ENCODE measurements around the gene AUTS2.

AUTS2 gene

DNA sequence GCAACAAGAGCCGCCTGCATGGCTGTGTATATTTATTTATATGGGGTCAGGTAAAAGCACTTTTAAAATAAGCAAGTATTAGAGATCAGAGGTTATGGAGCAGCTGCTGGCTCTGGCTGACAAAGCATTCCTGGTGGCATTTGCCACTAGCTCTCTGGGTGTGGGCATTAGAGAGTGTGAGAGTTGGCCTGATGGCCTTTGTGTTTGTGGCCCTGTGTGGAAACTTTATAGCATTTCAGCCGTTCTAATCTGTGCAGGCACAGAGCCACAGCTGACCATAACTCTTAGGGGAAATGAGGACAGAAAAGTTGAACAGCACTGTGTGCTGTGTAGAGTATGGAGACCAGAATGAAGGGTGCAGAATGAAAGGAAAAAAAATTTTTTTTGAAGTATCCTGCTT, 118.9 kb downstream of the AUTS2 start:
- no peak overlapping the region for H3K27ac ChIP-seq (ENCODE audit: low read length)
- H3K27me3 ChIP-seq (ENCODE audit: insufficient read depth, low read length) = no peaks in the 10 kb centered on the region
- H3K4me3 ChIP-seq (ENCODE audit: low read length) = no peak overlapping the region
- no peaks in the 10 kb centered on the region for H3K36me3 ChIP-seq (ENCODE audit: insufficient read depth, low read depth, low read length)
- H3K9me3 ChIP-seq (ENCODE audit: insufficient read depth, low read depth, low read length) = no peaks in the 10 kb centered on the region
- H3K4me1 ChIP-seq (ENCODE audit: insufficient read depth, low read length) = no peaks in the 10 kb centered on the region; the same call in 1 of the 2 replicates
- H3K9ac ChIP-seq (ENCODE audit: low read depth, low read length) = no peak overlapping the region

DNA sequence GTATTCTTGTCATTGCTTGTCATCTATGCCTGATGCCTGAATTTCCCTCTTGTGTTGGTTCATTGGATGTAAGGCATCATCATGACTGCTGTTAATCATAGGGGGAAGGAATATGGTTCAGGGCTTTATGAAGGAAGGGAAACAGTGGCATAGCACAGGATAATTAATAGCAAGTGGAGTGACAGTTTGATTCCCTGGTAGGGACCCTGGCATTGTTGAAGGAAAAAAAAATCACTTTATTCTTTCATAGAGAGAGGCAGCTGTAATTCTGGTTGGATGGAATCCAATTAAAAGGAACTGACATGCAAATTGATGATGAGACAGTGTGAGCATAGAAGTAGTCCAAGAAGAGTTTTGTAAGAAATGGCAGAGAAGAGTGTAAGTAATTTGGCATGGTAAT, 121.4 kb downstream of the AUTS2 start:
- no peaks in the 10 kb centered on the region for H3K9me3 ChIP-seq (ENCODE audit: insufficient read depth, low read depth, low read length)
- H3K9ac ChIP-seq (ENCODE audit: low read depth, low read length) = no peak overlapping the region
- H3K27me3 ChIP-seq (ENCODE audit: insufficient read depth, low read length) = no peaks in the 10 kb centered on the region
- no peaks in the 10 kb centered on the region for H3K36me3 ChIP-seq (ENCODE audit: insufficient read depth, low read depth, low read length)
- no peak overlapping the region for H3K4me3 ChIP-seq (ENCODE audit: low read length)
- H3K27ac ChIP-seq (ENCODE audit: low read length) = no peak overlapping the region
- H3K4me1 ChIP-seq (ENCODE audit: insufficient read depth, low read length) = peaks cover 6% of the 10 kb centered on the region; the same call in 1 of the 2 replicates

DNA sequence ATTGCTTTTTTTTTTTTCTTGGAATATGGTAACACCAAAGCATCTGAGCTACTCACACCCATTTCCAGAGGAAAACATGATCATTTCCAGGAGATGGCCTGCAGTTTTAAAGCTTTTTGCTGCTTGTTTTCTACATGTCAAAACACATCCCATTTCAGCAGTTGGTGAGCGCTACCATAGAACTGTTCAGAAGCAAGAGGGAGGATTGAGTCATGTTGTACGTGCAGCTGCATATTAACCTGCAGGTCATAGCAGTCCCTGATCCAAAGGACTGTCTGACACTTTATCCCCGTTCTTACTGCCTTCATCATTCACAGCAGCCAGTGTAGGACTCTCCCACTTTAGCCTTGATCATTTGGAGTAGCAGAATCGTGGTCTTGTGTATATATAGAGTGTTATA, 124.6 kb downstream of the AUTS2 start:
- Histone ChIP-seq H3K9me3 (ENCODE audit: insufficient read depth, low read depth, low read length) (no peaks in the 10 kb centered on the region), H3K4me3 (ENCODE audit: low read length) (no peak overlapping the region), H3K9ac (ENCODE audit: low read depth, low read length) (no peak overlapping the region), H3K27me3 (ENCODE audit: insufficient read depth, low read length) (no peaks in the 10 kb centered on the region), H3K36me3 (ENCODE audit: insufficient read depth, low read depth, low read length) (no peaks in the 10 kb centered on the region), H3K4me1 (ENCODE audit: insufficient read depth, low read length) (peaks cover 6% of the 10 kb centered on the region; the same call in 1 of the 2 replicates), H3K27ac (ENCODE audit: low read length) (no peak overlapping the region)

DNA sequence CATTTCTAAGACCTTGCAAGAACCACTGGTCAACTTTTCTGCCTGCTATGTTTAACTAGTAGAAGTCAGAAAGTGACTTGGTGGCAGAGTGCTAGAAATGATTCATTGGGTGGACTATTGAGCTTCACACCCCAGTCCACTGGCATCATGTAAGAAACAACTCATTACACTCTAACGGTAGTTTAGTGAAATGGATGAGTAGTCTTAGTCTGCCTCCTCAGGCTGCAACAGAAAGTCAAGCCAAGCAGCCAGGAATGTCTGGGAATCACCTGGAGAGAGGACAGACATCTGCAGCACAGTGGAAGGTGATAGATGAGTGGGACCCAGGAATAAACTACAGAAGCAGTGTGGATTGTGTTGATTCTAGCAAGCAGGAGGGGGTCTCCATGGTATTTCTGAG, 125.4 kb downstream of the AUTS2 start:
- no peak overlapping the region for H3K9ac ChIP-seq (ENCODE audit: low read depth, low read length)
- no peak overlapping the region for H3K4me3 ChIP-seq (ENCODE audit: low read length)
- H3K9me3 ChIP-seq (ENCODE audit: insufficient read depth, low read depth, low read length) = no peaks in the 10 kb centered on the region
- H3K36me3 ChIP-seq (ENCODE audit: insufficient read depth, low read depth, low read length) = no peaks in the 10 kb centered on the region
- H3K4me1 ChIP-seq (ENCODE audit: insufficient read depth, low read length) = peaks cover 12% of the 10 kb centered on the region
- H3K27me3 ChIP-seq (ENCODE audit: insufficient read depth, low read length) = no peaks in the 10 kb centered on the region
- no peak overlapping the region for H3K27ac ChIP-seq (ENCODE audit: low read length)

DNA sequence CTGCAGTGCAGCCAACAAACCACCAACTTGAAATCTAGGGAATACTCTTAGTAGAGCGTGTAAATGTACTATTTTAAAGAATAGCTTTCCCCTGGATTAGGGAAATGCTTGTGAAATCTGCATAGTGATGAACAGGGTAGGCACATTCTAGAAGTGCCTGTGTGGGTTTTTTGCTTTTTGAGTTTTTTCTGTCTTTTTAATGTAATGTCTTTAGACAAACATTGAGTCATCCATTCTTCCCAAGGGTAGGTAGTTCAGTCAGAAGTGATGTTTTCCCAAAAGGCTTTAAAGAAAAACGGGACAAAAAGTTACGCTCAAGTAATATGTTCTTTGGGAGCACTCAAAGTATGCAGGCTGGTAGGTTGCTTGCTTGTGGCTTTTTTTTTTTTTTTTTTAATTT, 130.0 kb downstream of the AUTS2 start:
- no peak overlapping the region for H3K9ac ChIP-seq (ENCODE audit: low read depth, low read length)
- H3K4me1 ChIP-seq (ENCODE audit: insufficient read depth, low read length) = peaks cover 33% of the 10 kb centered on the region
- no peak overlapping the region for H3K27ac ChIP-seq (ENCODE audit: low read length)
- no peaks in the 10 kb centered on the region for H3K27me3 ChIP-seq (ENCODE audit: insufficient read depth, low read length)
- H3K9me3 ChIP-seq (ENCODE audit: insufficient read depth, low read depth, low read length) = no peaks in the 10 kb centered on the region
- no peaks in the 10 kb centered on the region for H3K36me3 ChIP-seq (ENCODE audit: insufficient read depth, low read depth, low read length)
- no peak overlapping the region for H3K4me3 ChIP-seq (ENCODE audit: low read length)

DNA sequence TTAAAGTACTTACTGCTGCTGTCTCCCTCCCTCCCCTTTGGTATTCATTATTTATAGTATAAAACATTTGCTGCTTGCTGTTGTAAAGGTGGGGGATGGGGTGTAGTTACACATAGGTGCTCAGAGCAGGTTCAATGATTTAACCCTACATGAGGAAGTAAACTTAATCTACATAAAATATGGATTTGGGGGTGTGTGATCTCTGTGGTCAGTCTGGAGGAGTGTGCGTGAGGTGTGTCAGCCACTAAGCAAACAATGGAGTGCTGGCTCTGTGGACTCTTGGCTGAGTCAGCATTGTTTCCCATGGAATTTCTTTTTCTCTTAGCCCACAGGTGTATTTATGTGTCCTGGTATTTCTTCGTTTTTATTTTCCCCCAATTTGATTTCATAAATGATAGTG, 133.9 kb downstream of the AUTS2 start:
- Histone ChIP-seq H3K9me3 (ENCODE audit: insufficient read depth, low read depth, low read length) (no peaks in the 10 kb centered on the region), H3K4me3 (ENCODE audit: low read length) (peak overlapping the region; percentile 23; the same call in 1 of the 2 replicates), H3K4me1 (ENCODE audit: insufficient read depth, low read length) (peaks cover 45% of the 10 kb centered on the region), H3K27ac (ENCODE audit: low read length) (no peak overlapping the region), H3K36me3 (ENCODE audit: insufficient read depth, low read depth, low read length) (no peaks in the 10 kb centered on the region), H3K9ac (ENCODE audit: low read depth, low read length) (no peak overlapping the region), H3K27me3 (ENCODE audit: insufficient read depth, low read length) (no peaks in the 10 kb centered on the region; the same call in 1 of the 2 replicates)

DNA sequence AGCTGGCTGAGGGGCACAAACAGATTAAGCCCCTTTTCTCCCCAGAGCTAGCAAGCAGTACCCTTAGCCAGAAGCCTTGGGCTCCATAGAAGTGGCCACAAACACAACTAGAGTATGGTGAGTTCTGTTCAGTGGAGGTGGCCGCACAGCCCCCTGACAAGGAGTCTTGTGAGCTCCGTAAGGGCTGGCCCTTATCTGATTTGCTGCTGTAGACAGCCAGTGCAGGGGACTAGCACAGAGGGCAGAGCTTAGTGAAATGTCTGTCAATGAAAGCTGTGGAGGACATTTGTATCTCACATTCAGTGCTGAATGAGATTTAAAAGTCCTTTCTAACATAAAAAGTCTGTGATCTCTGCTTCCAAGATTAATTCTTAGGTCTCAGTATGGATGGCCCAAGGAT, 137.3 kb downstream of the AUTS2 start:
- no peaks in the 10 kb centered on the region; the same call in 1 of the 2 replicates for H3K27me3 ChIP-seq (ENCODE audit: insufficient read depth, low read length)
- peaks cover 65% of the 10 kb centered on the region for H3K4me1 ChIP-seq (ENCODE audit: insufficient read depth, low read length)
- no peak overlapping the region for H3K4me3 ChIP-seq (ENCODE audit: low read length)
- H3K36me3 ChIP-seq (ENCODE audit: insufficient read depth, low read depth, low read length) = no peaks in the 10 kb centered on the region
- no peaks in the 10 kb centered on the region for H3K9me3 ChIP-seq (ENCODE audit: insufficient read depth, low read depth, low read length)
- no peak overlapping the region for H3K27ac ChIP-seq (ENCODE audit: low read length)
- H3K9ac ChIP-seq (ENCODE audit: low read depth, low read length) = no peak overlapping the region

DNA sequence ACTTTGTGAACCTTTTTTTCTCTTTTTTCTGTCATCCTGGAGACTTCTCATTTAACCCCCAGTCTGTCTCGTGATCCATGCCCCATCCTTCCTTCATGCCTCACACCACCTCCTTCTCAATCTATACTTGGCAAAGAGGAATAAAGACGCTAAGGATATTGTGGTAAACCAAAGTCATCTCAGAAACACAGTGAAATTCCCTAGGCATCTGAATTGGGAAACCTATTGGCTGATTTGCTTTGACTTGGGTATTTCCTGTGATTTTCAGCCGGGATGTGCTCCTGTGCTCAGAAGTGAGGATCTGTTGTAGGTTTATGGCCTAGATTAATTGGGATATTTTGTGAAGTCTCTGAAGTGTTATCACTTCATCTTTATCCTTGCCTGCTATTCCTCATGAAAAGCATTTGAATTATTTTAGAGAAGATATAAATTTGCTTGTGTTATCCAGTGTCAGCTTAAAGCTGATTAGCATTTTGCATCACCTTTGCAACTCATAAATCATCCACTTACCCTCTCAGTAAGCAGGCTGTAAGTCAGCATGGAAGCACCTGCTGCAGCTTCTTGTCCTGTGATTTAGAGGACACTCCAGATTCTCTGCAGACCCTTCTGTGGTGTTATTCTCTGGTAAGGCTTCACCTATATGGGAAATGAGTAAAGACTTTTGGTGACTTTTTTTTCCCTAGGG, 138.0 kb downstream of the AUTS2 start:
- H3K27ac ChIP-seq (ENCODE audit: low read length) = no peak overlapping the region
- no peak overlapping the region for H3K4me3 ChIP-seq (ENCODE audit: low read length)
- peaks cover 65% of the 10 kb centered on the region for H3K4me1 ChIP-seq (ENCODE audit: insufficient read depth, low read length)
- H3K9ac ChIP-seq (ENCODE audit: low read depth, low read length) = no peak overlapping the region
- no peaks in the 10 kb centered on the region for H3K9me3 ChIP-seq (ENCODE audit: insufficient read depth, low read depth, low read length)
- no peaks in the 10 kb centered on the region for H3K36me3 ChIP-seq (ENCODE audit: insufficient read depth, low read depth, low read length)
- H3K27me3 ChIP-seq (ENCODE audit: insufficient read depth, low read length) = no peaks in the 10 kb centered on the region; the same call in 1 of the 2 replicates

DNA sequence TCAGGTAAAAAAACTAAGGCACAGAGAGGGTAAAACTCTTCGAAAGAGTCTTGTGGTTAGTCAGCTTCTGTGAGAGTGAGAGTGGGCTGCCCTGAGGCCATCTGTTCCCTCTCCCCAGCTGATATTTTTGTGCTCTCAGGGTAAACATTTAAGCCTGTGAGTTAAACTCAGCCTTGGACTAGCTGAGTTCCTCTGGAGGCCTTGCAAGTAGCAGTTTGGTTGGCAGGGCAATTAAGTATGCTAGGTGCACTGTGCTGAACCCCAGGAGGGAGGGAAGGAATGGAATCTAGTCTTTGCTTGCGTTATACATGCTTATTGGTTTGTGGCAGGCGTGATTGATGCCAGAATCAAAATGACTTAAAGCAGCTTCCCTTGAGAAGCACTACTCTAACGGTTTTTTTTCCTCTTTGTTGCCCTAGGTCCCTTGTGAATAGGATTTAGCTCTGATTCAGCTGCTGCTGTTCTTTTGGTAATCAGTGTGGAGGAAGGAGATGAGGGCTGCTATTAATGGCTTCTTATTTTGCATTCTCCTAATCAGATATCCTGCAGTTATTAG, 140.2 kb downstream of the AUTS2 start:
- no peaks in the 10 kb centered on the region; the same call in 1 of the 2 replicates for H3K27me3 ChIP-seq (ENCODE audit: insufficient read depth, low read length)
- H3K4me3 ChIP-seq (ENCODE audit: low read length) = no peak overlapping the region
- peaks cover 44% of the 10 kb centered on the region for H3K4me1 ChIP-seq (ENCODE audit: insufficient read depth, low read length)
- peak overlapping the region; percentile 19; the same call in 1 of the 2 replicates for H3K9ac ChIP-seq (ENCODE audit: low read depth, low read length)
- no peaks in the 10 kb centered on the region for H3K36me3 ChIP-seq (ENCODE audit: insufficient read depth, low read depth, low read length)
- no peak overlapping the region for H3K27ac ChIP-seq (ENCODE audit: low read length)
- no peaks in the 10 kb centered on the region for H3K9me3 ChIP-seq (ENCODE audit: insufficient read depth, low read depth, low read length)

DNA sequence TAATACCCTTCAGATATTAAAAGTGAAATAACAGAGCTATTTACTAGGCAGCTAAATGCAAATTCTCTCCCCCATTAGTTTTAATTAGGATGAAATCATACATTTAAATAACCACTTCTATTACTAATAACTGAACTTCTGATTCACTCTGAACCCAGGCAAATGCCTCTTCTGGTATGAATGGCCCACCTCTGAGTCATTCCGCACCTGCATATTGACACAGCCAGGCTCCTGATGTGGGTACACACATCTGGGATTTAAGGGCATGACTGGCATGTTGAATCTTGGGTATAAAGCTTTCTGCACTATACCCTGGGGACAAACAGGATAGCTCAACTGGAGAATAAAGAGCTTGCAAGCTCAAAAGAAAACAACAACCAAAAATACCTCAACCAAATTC, 140.9 kb downstream of the AUTS2 start:
- Histone ChIP-seq H3K9me3 (ENCODE audit: insufficient read depth, low read depth, low read length) (no peaks in the 10 kb centered on the region), H3K27ac (ENCODE audit: low read length) (no peak overlapping the region), H3K27me3 (ENCODE audit: insufficient read depth, low read length) (no peaks in the 10 kb centered on the region; the same call in 1 of the 2 replicates), H3K9ac (ENCODE audit: low read depth, low read length) (no peak overlapping the region), H3K4me1 (ENCODE audit: insufficient read depth, low read length) (peaks cover 42% of the 10 kb centered on the region), H3K4me3 (ENCODE audit: low read length) (no peak overlapping the region), H3K36me3 (ENCODE audit: insufficient read depth, low read depth, low read length) (no peaks in the 10 kb centered on the region)

DNA sequence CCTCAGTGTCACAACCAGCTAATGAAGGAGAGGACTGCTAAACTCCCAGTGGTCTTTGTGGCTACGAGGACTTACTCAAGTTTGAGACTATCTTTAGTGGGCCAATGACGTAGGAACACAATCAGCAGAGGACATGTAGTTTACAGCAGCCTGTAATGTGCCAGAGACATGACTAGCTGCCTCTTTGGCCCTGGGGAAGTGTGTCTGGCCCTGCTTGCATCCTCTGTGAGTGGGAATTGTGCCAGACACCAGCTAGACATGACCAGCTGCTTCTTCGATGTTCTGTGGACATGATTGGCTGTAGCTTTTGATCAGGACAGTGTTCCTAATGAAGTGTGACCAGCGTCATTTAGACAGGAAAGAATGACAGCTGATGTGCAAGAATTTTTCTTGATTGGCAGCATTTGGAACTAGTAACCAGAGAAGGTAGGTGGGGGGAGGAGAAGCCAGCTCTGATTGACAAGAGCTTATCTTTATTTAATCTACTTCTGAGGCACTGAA, 141.7 kb downstream of the AUTS2 start:
- no peak overlapping the region for H3K27ac ChIP-seq (ENCODE audit: low read length)
- H3K27me3 ChIP-seq (ENCODE audit: insufficient read depth, low read length) = no peaks in the 10 kb centered on the region; the same call in 1 of the 2 replicates
- no peaks in the 10 kb centered on the region for H3K36me3 ChIP-seq (ENCODE audit: insufficient read depth, low read depth, low read length)
- H3K9me3 ChIP-seq (ENCODE audit: insufficient read depth, low read depth, low read length) = no peaks in the 10 kb centered on the region
- no peak overlapping the region for H3K4me3 ChIP-seq (ENCODE audit: low read length)
- no peak overlapping the region for H3K9ac ChIP-seq (ENCODE audit: low read depth, low read length)
- peaks cover 42% of the 10 kb centered on the region for H3K4me1 ChIP-seq (ENCODE audit: insufficient read depth, low read length)

DNA sequence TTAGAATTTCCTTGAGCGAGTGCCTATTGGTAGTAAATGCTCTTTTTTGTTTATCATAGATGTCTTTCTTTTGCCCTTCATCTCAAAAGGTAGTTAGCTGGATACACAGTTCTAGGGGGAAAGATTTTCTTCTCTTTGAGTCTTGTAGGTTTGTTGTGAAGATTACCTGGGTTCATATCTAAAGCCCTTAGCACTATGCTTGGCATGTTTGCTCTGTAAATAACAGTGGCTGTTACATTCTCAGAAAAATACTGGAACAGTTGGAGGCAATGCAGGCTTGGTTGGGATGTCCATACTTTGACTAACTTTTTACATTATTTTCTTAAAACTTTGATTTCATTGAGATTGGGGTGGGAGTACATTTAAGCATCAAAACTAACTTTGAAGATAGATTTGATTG, 144.0 kb downstream of the AUTS2 start:
- H3K9ac ChIP-seq (ENCODE audit: low read depth, low read length) = no peak overlapping the region
- no peaks in the 10 kb centered on the region for H3K9me3 ChIP-seq (ENCODE audit: insufficient read depth, low read depth, low read length)
- H3K27me3 ChIP-seq (ENCODE audit: insufficient read depth, low read length) = no peaks in the 10 kb centered on the region
- no peaks in the 10 kb centered on the region for H3K36me3 ChIP-seq (ENCODE audit: insufficient read depth, low read depth, low read length)
- H3K4me3 ChIP-seq (ENCODE audit: low read length) = no peak overlapping the region
- peaks cover 26% of the 10 kb centered on the region for H3K4me1 ChIP-seq (ENCODE audit: insufficient read depth, low read length)
- no peak overlapping the region for H3K27ac ChIP-seq (ENCODE audit: low read length)

Measured in iPS-20b (cell line).